T-helper 1 cell (primary cell): Measurements from ENCODE around the gene ADAMTS12.

Experiments used
- DNase-seq, 5 donors: peaks; one replicate each; pipeline ENCODE4 v3.0.0-alpha.2; 2012 to 2020

Gene ADAMTS12

DNA sequence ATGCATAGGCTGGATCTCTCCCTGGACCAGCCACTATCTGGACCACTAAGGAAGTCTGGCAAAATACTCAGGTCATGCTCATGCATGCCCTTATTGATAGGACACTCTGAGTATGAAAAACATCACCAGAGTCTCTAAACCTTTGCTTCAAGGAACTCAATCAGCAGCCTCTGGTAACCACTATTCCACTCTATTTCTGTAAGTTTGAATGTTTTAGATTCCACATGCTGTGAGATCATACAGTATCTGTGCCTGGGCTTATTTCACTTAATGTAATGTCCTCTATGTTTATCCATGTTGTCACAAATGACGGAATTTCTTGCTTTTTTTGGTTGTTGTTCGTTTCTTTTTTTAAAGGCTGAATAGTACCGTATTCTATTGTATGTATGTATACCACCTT, 382.8 kb downstream of the ADAMTS12 start:
- DNase-seq, result no peak

DNA sequence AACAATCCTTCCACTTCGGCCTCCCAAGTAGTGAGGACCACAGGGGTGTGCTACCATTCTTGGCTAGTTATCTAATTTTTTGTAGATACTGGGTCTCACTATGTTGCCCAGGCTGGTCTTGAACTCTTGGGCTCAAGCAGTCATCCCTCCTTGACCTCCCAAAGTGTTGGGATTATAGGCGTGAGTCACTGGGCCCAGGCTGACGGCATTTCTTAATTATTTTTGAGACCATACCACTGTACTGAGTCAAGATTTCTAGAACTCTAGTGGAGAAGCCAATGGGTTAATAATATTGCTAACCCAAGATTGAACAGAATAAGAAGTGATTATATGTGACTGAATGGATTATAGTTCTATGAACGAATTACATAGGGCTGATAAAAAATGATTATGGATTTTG, 384.4 kb downstream of the ADAMTS12 start:
- no peak for DNase-seq

DNA sequence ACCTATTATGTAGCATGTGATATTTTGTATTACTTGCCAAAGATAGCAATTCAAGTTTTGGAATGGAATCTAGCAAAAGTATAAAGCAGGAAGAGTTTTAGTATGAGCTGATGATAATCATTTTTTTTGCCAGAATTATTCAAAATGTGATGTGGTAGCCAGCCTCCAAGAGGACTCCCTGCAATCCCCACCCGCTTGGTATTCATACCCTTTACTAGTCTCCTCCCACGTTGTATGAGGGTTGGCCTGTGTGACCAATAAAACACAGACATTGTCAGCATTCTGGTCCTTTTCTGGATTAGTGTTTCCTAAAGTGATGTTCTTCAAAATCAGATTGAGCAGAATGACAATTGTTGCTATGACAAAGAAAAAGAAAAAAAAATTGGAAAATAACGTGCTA, 387.2 kb downstream of the ADAMTS12 start:
- no peak for DNase-seq

DNA sequence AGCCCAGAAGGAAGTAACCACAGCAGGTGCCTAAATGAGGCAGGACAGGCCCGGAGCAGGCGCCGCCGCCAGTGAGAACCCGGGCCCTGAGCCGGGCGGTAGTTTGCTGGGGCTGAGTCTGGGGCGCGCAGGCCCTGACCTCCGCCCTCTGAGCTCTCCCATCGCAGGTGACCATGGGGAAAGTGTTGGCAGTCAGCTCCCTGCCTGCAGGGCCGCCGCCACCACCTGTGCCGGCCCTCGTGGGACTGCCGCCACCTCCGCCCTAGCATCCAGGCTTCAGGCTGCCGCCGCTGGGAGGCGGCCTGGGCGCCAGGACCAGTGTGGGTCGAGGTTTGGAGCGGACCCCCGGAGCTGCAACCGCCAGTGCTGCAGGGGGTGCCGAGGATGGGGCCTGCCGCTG, 389.9 kb downstream of the ADAMTS12 start:
- DNase-seq, result no peak

DNA sequence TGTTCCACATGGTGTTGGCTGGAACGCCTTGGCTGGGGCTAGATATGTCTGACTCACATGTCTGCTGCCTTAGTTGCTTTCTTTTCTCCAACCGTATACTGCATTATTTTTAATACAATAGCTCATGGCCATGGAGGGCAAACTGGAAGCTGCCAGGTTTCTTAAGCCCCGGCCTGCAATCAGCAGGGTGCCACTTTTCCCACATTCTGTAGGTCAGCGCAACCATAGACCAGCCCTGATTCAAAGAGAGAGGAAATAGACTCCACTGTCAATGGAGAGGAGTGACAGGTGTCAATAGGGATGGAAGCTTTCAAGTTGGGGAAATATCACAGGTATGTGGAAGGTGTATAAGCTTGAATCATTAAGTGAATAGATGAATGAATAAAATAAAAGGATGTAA, 390.5 kb downstream of the ADAMTS12 start:
- no peak for DNase-seq

DNA sequence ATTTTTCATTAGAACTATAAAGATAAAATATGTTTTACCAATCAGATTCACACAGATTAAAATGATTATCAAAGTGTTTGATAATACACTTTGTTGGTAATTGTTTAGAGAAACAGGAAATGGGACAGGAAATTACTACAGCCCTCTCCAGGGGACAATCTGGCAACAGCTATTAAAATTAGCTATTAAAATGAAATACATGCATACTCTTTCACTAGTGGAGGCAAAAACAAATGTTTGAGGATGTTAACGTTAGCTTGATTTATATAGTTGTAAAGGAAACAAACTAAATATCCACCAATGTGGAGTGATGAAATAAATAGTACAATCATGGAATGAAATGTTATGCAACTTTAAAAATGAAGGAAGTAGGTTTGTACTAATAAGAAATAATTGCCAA, 397.3 kb downstream of the ADAMTS12 start:
- no peak for DNase-seq

DNA sequence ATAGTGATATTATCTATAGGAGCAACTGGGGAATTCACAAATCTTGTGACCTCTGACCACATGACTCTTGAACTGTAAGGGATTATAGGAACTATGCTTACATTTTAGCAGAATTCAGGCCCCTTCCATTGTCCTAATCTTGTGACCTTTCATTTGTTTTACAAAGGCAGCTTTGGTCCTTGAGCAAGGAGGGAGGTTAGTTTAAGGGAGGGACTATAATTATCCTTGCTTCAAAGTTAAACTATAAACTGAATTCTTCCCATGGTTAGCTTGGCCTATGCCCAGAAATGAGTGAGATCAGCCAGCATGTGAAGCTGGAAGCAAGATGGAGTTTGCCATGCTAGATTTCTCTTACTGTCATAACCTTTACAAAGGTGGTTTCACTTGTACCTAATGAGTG, 399.8 kb downstream of the ADAMTS12 start:
- no peak for DNase-seq

DNA sequence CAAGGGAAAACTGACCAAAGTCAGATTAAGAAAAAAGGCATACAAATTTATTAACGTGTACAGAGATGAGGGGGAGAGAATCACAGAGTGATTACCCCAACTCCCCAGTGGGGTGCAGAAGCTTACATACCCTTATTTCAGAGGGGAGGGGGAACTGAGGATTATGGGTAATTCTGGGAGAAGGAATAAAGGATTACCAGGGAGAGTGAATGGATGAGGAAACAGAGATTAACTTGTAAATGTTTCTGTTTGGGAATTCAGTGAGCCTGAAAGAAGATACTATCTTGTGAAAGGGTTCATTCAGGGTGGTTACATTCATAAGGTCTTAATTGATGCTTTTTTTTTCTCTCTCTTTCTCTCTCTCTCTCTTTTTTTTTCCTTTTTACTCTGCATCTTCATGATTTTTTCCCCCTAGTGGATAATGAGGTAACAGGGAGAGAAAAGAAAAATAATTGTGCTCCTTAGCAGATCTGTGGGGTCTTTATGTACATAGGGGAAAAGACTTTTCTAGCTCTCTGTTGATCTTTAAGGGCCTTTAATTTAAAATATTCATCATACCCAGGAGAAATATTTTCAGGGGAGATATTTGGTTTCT, 401.6 kb downstream of the ADAMTS12 start:
- DNase-seq, result no peak

DNA sequence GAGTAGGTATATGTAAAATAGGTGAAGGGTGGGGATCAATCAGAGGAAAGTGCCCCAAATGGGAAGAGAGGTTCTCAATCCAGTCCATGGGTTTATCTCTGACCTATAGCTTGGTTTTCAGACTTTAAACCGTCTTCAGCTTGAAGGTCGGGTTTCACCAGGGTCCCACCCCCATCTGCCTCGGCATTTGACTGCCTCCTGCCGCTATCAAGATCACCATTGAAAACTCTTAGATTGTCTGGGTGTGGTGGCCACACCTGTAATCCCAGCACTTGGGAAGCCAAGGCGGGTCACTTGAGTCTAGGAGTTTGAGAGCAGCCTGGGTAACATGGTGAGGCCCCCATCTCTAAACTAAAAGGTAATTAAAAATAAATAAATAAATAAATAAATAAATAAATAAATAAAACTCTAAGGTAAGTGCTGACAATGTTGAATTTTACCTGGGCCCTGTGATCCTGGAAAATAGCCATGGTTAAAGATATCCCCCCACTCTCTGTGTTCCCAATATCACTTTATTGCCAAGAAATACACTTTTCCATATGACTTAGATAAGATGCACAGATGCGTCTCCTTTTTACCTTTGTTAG, 402.2 kb downstream of the ADAMTS12 start:
- no peak for DNase-seq

DNA sequence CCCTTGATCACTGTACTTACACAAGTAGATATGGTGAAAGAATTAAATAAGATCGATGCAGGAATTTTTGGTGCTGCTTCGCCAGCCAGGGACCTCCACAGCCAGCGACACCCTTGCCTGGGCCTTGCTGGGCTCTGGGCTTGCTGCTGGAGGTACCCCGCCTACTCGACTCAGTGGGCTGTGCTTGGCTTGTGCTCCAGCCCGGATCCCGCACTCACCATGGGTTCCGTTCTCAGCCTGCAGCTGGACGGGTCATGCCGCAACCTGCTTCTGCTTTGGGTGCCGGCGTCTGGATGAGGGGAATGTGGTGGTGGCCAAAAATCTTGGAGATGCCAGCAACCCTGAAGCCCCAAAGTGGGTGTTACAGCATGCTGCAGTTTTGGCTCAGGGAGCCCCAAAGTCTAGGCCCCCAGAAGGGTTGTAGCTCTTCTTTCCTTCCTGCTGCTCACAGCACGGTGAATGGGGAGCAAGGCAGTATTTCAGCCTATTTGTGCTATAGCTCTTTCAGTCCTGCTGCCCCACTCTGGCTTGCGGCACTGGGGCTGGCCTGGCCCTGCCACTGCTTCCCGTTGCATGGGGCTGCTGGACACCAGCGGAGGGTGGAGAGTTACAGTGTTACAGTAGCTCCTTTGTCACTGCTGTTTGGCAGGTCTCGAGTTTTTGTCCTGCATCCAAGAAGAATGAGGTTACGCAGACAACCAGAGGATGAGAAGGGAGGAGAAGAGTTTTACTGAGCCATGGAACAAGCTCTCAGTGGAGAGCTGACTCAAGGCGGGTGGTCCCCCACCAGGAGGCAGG, 403.0 kb downstream of the ADAMTS12 start:
- DNase-seq, result no peak

DNA sequence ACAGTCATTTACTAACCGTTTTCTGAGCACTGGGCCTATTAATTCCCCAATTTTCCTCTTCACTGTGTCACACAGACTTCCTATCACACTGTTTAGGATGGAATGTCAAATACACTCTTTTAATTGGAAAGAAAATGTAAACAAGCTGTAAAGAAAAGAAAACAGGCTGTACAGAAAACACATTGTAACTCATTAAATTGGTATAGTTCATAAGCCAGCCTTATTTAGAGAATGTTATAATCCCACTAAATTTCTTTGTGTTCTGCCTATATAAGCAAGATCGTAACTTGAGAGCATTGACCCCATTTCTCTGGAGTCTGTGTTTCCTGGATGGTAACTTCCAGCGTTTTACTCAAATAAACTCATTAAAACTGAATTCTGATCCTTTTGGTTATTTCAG, 404.6 kb downstream of the ADAMTS12 start:
- no peak for DNase-seq

DNA sequence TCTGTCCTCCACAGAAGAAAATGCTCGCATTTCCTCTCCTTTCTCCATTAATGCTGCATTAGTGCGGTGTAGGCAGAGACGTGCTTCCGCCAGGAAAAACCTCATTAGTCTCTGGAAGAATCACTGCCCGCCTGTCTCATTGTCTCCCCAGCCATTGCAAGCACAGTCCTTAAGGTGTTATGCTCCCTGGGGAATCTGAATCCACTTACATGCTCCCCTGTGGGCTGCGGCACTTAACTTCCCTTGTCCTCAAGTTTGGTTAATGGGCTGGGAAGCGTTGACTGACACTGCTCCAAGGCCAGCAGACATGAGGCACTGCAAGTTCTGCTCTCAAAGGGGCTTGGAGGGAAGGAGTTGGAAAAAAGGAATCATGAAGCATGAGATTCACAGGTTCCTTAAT, 409.5 kb downstream of the ADAMTS12 start:
- no peak for DNase-seq

DNA sequence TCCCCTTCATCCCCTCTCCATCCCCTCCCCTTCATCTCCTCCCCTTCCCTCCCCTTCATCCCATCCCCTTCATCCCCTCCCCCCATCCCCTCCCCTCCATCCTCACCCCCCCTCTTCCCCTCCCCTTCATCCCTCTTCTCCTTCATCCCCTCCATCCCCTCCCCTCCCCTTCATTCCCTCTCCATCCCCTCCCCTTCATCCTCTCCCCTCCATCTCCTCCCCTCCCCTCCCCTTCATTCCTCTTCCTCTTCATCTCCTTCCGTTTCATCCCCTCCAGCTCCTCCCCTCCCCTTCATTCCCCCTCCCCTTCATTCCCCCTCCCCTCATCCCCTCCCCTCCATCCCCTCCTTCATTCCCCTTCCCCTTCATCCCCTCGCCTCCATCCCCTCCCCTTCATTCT, 410.9 kb downstream of the ADAMTS12 start:
- no peak for DNase-seq

DNA sequence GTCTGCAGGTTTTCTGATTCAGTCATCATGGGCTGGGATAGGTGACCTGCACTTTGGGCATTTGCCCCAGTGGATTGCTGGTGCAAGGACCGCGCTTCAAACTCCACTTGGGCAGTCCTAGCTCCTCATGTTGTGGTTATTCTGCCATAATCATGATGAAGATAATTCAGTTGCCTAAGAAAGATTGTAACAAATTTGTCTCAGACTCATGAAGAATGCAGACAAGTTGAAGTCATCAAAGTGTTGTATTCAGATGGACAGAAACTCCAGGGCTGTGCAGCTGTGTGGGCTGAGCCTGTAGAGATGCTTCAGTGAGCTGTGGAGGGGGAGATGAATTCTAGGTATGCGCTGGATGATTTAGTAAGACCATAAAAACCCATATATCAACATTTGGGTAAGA, 412.5 kb downstream of the ADAMTS12 start:
- DNase-seq, result no peak

DNA sequence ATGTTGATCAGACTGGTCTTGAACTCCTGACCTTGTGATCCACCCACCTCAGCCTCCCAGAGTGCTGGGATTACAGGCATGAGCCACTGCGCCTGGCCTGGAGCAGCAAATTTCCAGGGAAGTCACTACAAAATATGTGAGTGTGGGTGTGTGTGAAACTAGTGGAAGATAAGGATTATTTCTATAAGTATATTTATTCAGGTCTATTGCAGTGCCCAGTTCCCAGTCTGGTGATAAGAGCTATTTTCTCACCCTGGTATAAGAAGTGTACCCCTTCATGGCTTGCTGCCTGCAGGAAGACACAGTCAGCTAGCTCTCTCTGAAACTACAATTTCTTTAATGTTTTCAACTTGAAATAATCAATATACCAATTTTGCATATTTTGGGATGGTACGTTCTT, 414.0 kb downstream of the ADAMTS12 start:
- no peak for DNase-seq

DNA sequence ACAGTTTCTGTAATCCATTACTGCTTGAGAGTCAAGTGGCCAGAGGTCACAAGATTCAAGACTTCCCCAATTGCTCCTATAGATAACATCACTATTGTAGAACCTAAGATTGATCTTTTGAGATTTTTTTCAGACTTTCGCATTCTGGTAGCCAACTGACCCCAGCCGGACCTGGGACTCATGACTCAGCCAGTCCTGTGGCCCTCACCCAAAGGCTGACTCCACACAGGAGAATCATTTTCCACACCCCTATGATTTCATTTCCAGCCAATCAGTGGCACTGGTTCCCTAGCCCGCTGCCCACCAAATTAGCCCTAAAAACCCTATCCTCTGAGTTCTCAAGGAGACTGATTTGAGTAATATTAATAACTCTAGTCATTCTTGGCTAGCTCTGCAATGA, 414.8 kb downstream of the ADAMTS12 start:
- DNase-seq, result no peak

DNA sequence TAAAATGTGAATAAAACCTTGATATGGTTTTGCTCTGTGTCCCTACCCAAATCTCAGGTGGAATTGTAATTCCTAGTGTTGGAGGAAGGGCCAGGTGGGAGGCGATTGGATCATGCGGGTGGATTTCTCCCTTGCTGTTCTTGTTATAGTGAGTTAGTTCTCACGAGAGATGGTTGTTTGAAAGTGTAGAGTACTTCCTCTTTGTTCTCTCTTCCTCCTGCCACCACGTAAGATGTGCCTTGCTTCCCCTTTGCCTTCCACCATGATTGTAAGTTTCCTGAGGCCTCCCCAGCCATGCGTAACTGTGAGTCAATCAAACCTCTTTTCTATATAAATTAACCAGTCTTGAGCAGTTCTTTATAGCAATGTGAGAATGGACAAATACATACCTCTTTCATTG, 416.1 kb downstream of the ADAMTS12 start:
- DNase-seq, result no peak

DNA sequence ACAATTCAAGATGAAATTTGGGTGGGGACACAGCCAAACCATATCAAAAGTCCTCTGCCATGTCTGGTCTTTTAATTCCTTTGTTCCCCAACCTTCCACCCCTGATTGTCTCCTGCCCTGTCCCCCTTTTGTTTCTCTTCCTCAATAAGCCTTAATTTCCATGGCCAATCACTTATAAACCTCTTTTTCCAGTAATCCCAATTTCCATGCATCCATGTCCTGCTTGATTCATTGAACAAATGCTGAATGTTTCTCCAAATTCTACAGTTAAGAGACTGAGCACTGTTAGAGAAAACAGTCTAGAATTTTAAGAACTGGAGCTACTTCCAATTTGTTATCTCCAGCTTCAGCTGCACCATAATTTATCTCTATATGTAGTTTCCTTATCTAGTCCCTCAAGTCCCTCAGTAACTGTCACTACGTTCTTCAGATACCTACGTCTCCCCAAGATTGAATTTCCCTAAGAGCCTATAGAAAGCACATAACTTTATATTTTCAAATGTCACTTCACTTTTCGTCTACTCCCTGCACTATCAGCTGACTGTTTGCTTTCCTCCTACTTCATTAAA, 416.8 kb downstream of the ADAMTS12 start:
- no peak for DNase-seq

DNA sequence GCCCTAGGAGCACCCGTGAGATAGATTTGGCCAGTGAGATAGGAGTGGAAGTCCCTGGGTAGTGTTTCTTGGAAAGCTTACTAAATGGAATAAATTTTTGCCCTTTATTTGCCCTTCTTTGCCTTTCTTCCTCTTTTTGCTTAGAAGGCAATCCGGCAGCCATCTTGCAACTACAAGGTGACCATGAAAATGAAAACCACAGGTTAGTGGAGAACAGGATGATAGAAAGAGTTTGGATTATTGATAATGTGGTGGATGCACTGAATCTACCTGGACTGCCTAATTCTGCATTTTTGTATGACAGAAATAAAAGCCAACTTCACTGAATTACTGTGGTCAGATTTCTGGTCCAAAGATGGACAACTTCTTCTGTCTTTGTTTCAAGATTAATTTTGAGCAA, 417.8 kb downstream of the ADAMTS12 start:
- no peak for DNase-seq
